NCI-H187 treated with DMSO at 0.1 percent for 48 hours (cell line): ENCODE data around the gene RPS14.
"Not testable (repeated sequence)": the region's sequence is repeated elsewhere in the genome, so short reads cannot be mapped to it uniquely, and the experiment has no call there.

Source experiments
- DNase-seq: peaks from one replicate; lab custom pipeline; 2025; lab: John Stamatoyannopoulos, UW

The RPS14 gene

GRCh38 chr5:150479416-150479815 is 29.9 kb upstream of the RPS14 start:
- DNase-seq = no peak

DNA sequence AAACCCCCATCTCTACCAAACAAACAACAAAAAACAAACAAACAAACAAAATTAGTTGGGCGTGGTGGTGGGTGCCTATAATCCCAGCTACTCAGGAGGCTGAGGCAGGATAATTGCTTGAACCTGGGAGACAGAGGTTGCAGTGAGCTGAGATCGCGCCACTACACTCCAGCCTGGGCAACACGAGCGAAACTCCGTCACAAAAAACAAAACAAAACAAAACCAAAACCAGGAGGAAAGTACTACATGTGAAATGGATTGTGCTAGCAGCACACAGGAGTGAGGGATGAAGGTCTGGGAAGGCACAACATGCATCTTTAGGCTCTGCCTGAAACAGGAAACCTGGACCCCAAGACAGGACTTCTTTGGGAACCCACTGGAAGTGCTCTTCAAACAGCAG is 27.0 kb upstream of the RPS14 start:
- DNase-seq = not testable (repeated sequence)

DNA sequence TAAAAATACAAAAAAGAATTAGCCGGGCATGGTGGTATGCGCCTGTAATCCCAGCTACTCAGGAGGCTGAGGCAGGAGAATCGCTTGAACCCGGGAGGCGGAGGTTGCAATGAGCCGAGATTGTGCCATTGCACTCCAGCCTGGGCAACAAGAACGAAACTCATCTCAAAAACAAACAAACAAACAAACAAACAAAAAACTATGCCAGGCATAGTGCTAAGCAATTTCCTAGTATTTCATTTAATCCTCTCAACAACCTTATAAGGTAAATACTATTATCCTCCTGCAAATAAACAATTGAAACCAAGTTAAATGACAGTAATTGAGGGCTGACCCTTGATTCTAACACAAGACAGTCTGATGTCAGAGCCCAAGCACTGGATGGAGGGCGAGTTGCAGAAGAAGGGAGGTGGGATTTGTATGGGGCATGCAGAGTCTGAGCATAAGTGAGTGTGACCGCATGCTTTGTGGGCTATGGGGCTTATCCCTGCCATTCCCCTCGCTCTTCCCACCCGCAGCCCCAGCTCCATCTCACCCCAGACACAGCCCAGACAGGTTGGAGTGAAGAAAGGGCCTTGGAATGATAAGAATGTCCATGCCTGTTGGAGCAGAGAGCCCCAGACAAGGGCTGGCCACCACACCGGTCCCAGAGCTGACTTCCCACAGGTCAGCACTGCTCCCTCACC is 24.3 kb upstream of the RPS14 start:
- DNase-seq = no peak

- no peak for DNase-seq
These were observed 20.4 kb upstream of the RPS14 start for GRCh38 chr5:150469718-150470469.

- DNase-seq = no peak
These were observed 18.7 kb upstream of the RPS14 start for GRCh38 chr5:150468206-150468605.

DNA sequence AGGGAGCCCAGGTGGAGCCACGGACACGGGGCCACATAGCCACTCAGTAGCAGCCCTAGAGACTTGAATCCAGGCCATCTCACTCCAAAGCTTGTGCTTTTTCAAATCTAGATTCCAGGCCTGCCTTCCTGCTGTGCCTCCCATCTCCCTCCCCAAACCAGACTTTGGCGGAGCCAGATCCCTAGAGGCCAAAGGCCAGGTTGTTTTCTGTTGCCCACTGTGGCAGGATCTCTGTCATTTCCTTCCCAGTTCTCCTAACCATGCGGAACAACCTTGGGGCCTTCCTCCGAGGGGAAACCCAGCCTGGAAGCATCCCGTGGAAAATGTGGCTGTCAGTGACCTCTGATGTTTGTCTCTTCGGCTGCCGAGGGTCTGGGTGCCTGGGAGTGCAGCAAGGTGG is 16.4 kb upstream of the RPS14 start:
- DNase-seq = no peak

- no peak for DNase-seq
These were observed 15.0 kb upstream of the RPS14 start for GRCh38 chr5:150464554-150465012.

DNA sequence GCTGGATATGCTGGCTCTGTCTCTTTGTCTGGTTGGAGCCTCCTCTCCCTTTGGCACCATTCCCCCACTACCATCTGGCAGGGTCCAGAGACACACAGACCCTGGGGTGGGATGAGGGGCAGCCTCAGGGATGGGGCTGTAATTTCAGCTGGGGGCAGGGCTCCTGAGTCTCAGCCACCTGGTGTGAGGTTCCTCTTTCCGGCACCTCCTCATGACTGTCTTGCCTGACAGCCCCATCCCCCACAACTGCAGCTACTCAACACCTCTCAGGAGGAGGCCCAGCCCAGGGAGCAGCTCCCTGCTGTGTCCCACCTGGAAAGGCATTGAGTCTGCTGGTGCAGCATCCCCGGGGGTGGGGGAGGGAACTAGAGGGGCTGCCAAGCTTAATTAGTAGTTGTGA is 11.7 kb upstream of the RPS14 start:
- no peak for DNase-seq

GRCh38 chr5:150460781-150461180 is 11.2 kb upstream of the RPS14 start:
- no peak for DNase-seq

- DNase-seq = no peak
These were observed 9.4 kb upstream of the RPS14 start for GRCh38 chr5:150458802-150459557.

DNA sequence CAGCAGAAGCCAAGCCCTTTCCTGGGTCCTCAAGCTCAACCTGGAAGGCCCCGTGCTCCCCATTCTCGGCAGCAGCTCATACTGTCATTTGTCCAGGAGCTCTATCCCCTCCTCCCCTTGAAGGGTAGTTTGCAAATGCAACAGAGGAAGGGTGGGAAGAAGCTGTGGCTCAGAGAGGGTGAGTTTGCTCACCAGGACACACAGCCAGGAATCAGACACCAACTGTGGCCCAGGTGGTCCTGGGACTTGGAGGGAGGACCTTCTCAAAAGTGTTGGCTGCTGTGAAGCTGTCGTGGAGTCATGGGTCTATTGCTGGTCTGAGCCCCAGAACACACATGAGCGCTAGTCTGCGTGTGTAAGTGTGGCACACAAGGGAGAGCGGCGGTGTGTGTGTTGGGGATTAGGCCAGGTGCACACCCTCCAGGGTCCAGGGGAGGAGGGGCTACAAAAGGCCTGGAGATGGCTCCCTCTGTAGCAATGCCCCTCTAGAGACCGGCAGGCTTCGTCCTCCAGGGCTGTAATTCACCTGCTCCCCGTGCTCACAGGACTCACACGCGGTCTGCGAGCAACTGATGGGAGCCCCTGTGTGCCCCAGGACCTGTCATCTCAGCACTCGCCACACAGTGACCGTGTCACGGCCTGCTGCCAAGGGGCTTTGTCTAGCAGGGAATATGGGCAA is 8.2 kb upstream of the RPS14 start:
- DNase-seq = no peak

DNA sequence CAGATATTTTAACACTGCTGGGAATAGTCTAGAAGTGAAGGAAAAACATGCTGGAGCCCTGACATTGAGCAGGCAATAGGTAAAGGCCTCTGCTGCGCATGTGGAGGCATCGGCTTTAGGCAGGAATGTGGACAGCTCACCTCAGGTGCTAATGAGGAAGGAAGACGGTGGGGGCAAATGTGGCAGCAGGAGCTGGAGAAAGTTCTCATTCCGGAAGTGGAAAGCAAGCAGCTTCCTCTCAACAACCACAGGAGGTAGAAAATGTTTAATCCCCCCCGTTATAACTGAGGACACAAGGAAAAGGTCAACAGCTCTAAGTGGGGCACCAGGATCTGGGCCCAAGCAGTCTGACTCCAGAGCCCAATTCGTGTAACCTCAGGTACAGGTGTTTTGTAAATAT is 7.6 kb upstream of the RPS14 start:
- no peak for DNase-seq

DNA sequence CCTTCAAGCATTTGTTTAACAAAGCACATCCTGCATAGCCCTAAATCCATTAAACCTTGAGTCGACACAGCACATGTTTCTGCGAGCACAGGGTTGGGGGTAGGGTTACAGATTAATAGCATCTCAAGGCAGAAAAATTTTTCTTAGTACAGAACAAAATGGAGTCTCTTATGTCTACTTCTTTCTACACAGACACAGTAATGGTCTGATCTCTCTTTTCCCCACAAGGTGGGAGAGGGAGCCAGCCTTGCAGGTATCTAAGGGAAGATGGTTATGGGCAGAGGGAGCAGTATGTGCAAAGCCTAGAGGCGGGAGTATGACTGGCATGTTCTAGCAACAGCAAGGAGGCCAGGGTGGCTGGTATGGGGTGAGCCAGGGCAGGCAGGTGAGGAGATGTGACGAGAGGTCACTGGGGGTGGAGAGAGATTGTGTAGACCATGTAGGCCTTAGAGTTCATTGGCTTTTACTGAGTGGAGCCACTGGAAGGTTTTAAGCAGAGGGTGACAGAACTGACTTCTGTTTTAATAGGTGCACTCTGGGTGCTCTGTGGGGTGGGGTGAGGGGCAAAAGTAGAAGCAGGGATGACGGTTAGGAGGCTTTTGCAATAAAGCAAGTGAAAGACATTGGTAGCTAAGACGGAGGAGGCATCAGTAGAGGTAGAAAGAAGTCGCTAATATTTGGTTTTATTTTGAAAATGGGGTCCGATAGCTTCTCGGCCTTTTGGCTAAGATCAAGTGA is 5.1 kb upstream of the RPS14 start:
- DNase-seq = no peak

DNA sequence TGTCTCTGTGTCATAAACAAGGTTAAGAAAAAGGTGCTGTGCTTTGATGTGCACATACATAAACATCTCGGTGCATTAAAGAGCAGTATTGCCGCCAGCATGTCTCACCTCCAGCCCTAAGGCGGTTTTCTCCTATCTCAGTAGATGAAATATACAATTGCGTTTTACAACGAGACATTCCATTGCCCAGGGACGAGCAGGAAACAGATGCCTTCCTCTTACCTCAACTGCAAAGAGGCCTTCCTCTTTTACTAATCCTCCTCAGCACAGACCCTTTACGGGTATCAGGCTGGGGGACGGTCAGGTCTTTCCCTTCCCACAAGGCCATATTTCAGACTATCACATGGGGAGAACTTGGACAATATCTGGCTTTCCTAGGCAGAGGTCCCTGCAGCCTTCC is 4.5 kb upstream of the RPS14 start:
- not testable (repeated sequence) for DNase-seq

- no peak for DNase-seq
These were observed 3.4 kb upstream of the RPS14 start for GRCh38 chr5:150452914-150453313.

DNA sequence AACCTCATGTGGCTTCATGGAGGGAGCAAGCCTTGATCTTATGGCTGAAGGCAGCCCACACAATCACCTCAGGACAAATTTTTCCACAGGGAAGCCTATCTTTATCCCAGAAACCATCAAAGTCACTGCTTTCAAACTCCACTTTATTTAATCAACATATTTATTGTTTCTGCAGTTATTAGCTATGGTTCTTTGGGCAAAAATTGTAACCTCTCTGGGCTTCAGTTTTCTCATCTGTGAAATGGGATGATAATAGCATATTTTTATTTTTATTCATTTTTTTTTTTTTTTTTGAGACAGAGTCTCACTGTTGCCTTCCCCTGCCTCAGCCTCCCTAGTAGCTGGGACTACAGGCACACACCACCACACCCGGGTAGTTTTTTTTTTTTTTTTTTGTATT is 2.1 kb upstream of the RPS14 start:
- DNase-seq = no peak

DNA sequence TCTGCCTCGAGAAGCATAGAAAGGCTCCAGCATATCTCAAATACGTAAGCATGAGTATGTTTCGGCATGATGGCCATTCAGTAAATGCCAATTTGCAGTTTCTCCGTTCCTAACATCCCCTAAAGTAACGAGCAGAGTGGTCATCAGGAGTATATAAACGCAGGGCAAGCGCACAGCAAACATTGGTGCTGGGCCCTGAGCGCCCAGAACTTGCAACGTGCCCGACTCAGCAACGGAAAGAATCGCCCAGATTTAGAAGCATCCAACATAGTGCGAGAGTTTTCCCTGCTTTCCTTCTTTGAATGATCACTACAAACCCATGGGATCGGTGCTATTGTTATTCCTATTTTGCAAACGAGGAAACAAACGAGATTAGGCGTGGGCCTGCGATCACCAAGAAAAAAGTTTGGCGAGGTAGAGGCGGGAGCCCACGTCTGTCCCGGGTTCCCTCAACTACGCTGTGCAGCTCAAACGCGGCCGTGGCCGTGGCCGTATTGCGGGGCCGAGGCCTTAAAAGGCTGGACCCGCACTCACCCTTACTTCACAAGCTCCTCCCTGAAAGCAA is 505 bp downstream of the RPS14 start:
- DNase-seq = no peak

GRCh38 chr5:150448334-150448733 is 1.2 kb downstream of the RPS14 start:
- no peak for DNase-seq

DNA sequence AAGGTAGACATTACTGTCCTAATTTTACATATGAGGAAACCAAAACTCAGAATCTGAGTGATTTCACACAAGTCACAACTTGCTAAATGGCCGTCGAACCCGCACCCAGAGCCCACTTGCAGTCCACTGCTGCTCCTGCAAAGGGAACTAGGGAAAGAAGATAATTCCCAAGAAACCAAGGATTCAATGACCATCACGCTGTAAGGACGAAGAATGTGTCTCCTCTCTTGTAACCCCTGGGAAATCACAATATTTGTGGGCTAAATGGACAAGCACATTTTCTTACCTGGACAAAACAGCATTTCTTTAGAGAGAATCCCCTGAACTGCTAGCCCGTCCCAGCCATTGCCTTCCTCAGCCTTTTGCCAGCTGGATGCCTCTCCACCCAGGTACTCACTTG is 2.4 kb downstream of the RPS14 start:
- DNase-seq = no peak

GRCh38 chr5:150446583-150446982 is 3.0 kb downstream of the RPS14 start:
- no peak for DNase-seq

DNA sequence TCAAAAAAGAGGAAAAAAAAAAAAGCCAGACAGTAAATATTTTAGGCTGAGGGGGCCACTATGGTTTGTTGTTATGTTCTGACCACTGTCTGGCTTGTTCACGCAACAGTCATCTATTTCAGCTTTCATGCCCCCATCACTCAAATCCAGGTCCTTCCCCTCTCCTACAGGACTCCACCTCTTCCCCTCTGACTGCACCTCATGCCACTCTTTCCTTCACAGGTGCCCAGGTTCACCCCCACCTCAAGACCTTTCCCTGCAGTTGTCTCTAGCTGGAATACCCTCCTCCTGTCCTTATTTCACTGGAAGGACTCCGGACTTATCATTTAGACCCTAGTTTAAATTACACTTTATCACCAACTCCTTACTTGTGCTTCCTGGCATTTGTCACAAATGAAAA is 3.5 kb downstream of the RPS14 start:
- DNase-seq = no peak
